SJCRH30 (cell line): ENCODE measurements around the gene SCN1A. TPM values are rescaled to one million over a fixed set of nuclear protein-coding genes. Genes with fewer than 3 reads are reported as not detected.

Experiments used
- DNase-seq, 2 experiments: peaks; one replicate each; pipeline ENCODE4 v3.0.0-alpha.2; 2015 to 2020
- H3K27ac ChIP-seq: fragments of 250-450 bp; sonication (Bioruptor Pico); 2 replicates; pipeline ENCODE4 v1.5.1; 2020; ENCODE audit warnings: mild to moderate bottlenecking, moderate library complexity
- H3K27me3 ChIP-seq: fragments of 250-450 bp; sonication (Bioruptor Pico); 2 replicates; pipeline ENCODE4 v1.5.1; 2020; ENCODE audit warnings: mild to moderate bottlenecking, moderate library complexity
- H3K36me3 ChIP-seq: fragments of 250-450 bp; sonication (Bioruptor Pico); 2 replicates; pipeline ENCODE4 v1.5.1; 2020; ENCODE audit warnings: mild to moderate bottlenecking, moderate library complexity
- H3K4me1 ChIP-seq: fragments of 250-450 bp; sonication (Bioruptor Pico); 2 replicates; pipeline ENCODE4 v1.5.1; 2020; ENCODE audit warnings: mild to moderate bottlenecking, moderate library complexity
- H3K4me3 ChIP-seq: fragments of 250-450 bp; sonication (Bioruptor Pico); 2 replicates; pipeline ENCODE4 v1.5.1; 2020; ENCODE audit warnings: mild to moderate bottlenecking, moderate library complexity
- H3K9me3 ChIP-seq: fragments of 250-450 bp; sonication (Bioruptor Pico); replicated peaks from 2 replicates; pipeline ENCODE4 v1.5.1; 2020; ENCODE audit warnings: mild to moderate bottlenecking, moderate library complexity
- total RNA-seq: library from RNA; depleted of rRNA; stranded (reverse); fragments of >200 nt; shearing (Covaris generic); gene quantifications from 2 replicates; pipeline ENCODE4 v1.2.3, GENCODE V29; 2014; rRNA removed

Gene SCN1A
- not detected in 2 replicates for total RNA-seq

GRCh38 chr2:166127217-166128155 is at the start of gene SCN1A:
Gene SCN1A, minus strand, starts transcription at chr2:166128020. Its CDS starts 54,399 bp downstream, at chr2:166073621.
- Histone ChIP-seq H3K27ac (no peak within 1 kb of the TSS), H3K27me3 (0 out of 2 replicates have a peak, but pooled peaks cover 4% of the 10 kb centered on the region), H3K4me1 (no peaks in the 10 kb centered on the region), H3K36me3 (no peaks in the 10 kb centered on the region), H3K9me3 (no peaks in the 10 kb centered on the region), H3K4me3 (no peak within 1 kb of the TSS)
- peak; percentile 2 to 60 for DNase-seq

GRCh38 chr2:166173263-166173662 is 45.4 kb upstream of the SCN1A start:
- Histone ChIP-seq H3K27ac (no peak overlapping the region), H3K4me3 (no peak overlapping the region), H3K27me3 (no peaks in the 10 kb centered on the region), H3K4me1 (no peaks in the 10 kb centered on the region), H3K9me3 (no peaks in the 10 kb centered on the region), H3K36me3 (no peaks in the 10 kb centered on the region)
- DNase-seq, result no peak

- Histone ChIP-seq H3K36me3 (no peaks in the 10 kb centered on the region), H3K9me3 (no peaks in the 10 kb centered on the region), H3K4me3 (no peak overlapping the region), H3K27me3 (no peaks in the 10 kb centered on the region), H3K4me1 (peaks cover 9% of the 10 kb centered on the region), H3K27ac (no peak overlapping the region)
- no peak for DNase-seq
These were observed 43.4 kb upstream of the SCN1A start for GRCh38 chr2:166171216-166171615.

DNA sequence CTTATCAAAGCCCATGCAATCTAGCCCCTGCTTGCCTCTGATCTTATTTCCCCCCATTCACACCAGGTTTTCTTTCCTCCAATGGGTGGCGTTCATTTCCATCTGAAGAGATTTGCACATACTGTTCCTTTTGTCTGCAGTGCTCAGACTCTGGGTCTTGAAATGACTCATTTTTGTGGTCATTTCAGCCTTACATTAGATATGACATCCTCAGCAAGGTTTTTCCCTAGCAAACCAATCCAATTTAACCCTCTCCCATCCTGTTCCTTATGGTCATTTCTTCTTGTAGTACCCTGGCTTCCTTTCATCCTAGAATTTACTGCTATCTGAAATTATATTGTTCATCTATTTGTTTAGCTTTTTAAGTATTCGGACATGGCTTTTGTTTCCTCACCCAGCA is 42.5 kb upstream of the SCN1A start:
- no peaks in the 10 kb centered on the region for H3K27me3 ChIP-seq
- peaks cover 9% of the 10 kb centered on the region for H3K4me1 ChIP-seq
- H3K36me3 ChIP-seq, result no peaks in the 10 kb centered on the region
- no peak overlapping the region for H3K27ac ChIP-seq
- no peaks in the 10 kb centered on the region for H3K9me3 ChIP-seq
- no peak overlapping the region for H3K4me3 ChIP-seq
- DNase-seq, result peak in 1 of 2 experiments; percentile 17

GRCh38 chr2:166167449-166167848 is 39.6 kb upstream of the SCN1A start:
- H3K4me3 ChIP-seq, result no peak overlapping the region
- H3K9me3 ChIP-seq, result no peaks in the 10 kb centered on the region
- peak; percentile 9 to 26 for DNase-seq
- H3K27ac ChIP-seq, result 0 out of 2 replicates have a peak overlapping the region, but pooled peaks have one; percentile 26
- no peaks in the 10 kb centered on the region for H3K36me3 ChIP-seq
- H3K4me1 ChIP-seq, result peaks cover 9% of the 10 kb centered on the region
- H3K27me3 ChIP-seq, result no peaks in the 10 kb centered on the region

DNA sequence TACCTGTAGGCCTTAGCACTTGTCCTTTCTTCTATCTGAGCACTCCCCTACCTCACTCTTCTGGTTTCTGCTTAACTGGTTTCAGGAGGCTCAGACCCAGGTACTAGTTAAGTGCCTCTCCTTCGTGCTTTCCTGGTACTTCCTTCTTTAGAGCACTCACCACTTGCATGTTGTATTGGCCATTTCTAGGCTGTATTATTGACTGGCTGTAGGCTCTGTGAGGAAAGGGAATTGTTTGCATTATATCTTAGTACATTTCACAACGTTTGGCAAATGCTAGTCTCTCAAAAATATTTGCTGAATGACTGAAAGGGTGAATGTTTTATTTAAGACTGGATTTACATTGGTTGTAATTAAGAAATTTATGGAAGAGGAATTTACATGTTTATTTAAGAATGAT is 36.0 kb upstream of the SCN1A start:
- Histone ChIP-seq H3K36me3 (no peaks in the 10 kb centered on the region), H3K27me3 (no peaks in the 10 kb centered on the region), H3K4me3 (no peak overlapping the region), H3K27ac (no peak overlapping the region), H3K4me1 (peaks cover 9% of the 10 kb centered on the region), H3K9me3 (no peaks in the 10 kb centered on the region)
- DNase-seq, result no peak

DNA sequence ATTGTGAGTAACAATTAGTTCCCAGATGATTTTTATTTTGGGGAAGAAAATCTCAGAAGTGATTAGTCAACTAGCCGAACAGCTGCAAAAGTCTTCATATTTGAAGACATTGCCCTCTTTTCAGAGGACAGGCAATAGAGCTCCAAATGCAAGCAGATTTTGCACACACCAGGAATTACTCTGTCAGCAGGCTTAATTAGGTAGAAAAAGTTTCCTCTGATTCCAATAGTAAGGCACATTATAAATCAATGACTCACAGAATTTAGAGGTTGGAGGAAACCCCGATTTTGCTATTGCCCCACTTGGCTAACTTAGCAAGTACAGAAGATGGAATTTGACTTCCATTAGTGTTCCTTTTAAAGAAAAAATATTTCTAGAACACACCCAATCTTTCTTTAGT is 30.7 kb upstream of the SCN1A start:
- no peaks in the 10 kb centered on the region for H3K9me3 ChIP-seq
- H3K36me3 ChIP-seq, result no peaks in the 10 kb centered on the region
- no peak overlapping the region for H3K4me3 ChIP-seq
- no peak overlapping the region for H3K27ac ChIP-seq
- H3K4me1 ChIP-seq, result no peaks in the 10 kb centered on the region
- no peaks in the 10 kb centered on the region for H3K27me3 ChIP-seq
- no peak for DNase-seq

GRCh38 chr2:166157578-166157977 is 29.8 kb upstream of the SCN1A start:
- no peak overlapping the region for H3K27ac ChIP-seq
- no peaks in the 10 kb centered on the region; the same call in 1 of the 2 replicates for H3K27me3 ChIP-seq
- DNase-seq, result no peak

DNA sequence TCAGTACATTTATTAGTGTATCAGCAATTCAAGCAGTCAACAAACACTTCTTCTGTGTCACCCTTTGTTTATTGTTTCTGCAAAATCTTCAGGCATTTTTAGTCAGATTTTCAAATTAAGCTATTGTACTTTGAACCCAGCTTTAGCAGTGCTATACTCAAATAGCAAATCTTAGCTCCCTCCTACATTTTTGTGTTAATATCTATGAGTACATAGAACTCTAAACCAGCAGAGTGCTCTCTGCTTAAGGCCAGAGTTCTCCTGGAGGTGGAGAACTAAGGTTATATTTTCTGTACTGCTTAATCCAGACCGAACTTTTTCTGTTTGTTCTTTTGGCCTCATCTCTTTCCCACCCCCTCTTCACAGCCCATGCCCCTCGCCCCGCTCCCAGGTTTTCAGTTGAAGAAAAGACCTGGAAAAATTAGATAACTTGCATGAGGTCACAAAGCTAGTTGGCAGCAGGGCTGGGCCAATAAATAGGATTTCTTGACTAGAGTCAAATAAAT is 29.2 kb upstream of the SCN1A start:
- H3K27ac ChIP-seq, result no peak overlapping the region
- no peak overlapping the region for H3K4me3 ChIP-seq

More at GRCh38 chr2:166157578-166157977, 29.8 kb upstream of the SCN1A start:
- Histone ChIP-seq H3K4me1 (no peaks in the 10 kb centered on the region), H3K9me3 (no peaks in the 10 kb centered on the region), H3K36me3 (no peaks in the 10 kb centered on the region), H3K4me3 (no peak overlapping the region)

DNA sequence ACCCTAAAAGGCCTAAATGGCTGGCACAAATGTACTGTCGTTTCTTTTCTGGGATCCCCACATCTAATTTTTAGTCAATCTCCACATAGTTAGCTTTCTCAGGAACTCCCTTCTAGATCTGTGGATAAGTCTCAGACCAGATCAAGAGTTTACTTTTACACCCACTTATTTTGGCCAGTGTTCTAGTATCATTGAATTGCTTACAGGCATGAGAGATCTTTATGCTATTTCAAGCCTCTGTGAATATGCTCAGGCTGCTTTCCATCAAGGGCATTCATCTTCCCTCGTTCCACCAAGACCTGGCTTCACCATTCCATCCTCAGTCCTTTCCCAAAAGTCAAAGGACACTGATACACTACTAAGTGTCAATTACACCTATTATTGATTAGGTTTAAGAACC is 27.8 kb upstream of the SCN1A start:
- H3K9me3 ChIP-seq, result no peaks in the 10 kb centered on the region
- no peaks in the 10 kb centered on the region for H3K36me3 ChIP-seq
- no peaks in the 10 kb centered on the region; the same call in 1 of the 2 replicates for H3K27me3 ChIP-seq
- no peak overlapping the region for H3K4me3 ChIP-seq
- DNase-seq, result no peak
- H3K27ac ChIP-seq, result no peak overlapping the region
- H3K4me1 ChIP-seq, result no peaks in the 10 kb centered on the region

More for the DNA sequence above, 29.2 kb upstream of the SCN1A start:
- H3K4me1 ChIP-seq, result no peaks in the 10 kb centered on the region
- no peaks in the 10 kb centered on the region; the same call in 1 of the 2 replicates for H3K27me3 ChIP-seq
- DNase-seq, result no peak
- H3K36me3 ChIP-seq, result no peaks in the 10 kb centered on the region
- H3K9me3 ChIP-seq, result no peaks in the 10 kb centered on the region

- H3K27me3 ChIP-seq, result no peaks in the 10 kb centered on the region; the same call in 1 of the 2 replicates
- no peak overlapping the region for H3K4me3 ChIP-seq
- H3K9me3 ChIP-seq, result no peaks in the 10 kb centered on the region
- H3K36me3 ChIP-seq, result no peaks in the 10 kb centered on the region
- DNase-seq, result no peak
- no peaks in the 10 kb centered on the region for H3K4me1 ChIP-seq
- H3K27ac ChIP-seq, result no peak overlapping the region
These were observed 27.0 kb upstream of the SCN1A start for GRCh38 chr2:166154685-166155338.

GRCh38 chr2:166152064-166152463 is 24.2 kb upstream of the SCN1A start:
- Histone ChIP-seq H3K27me3 (no peaks in the 10 kb centered on the region; the same call in 1 of the 2 replicates), H3K9me3 (no peaks in the 10 kb centered on the region), H3K4me3 (no peak overlapping the region), H3K27ac (no peak overlapping the region), H3K36me3 (no peaks in the 10 kb centered on the region), H3K4me1 (no peaks in the 10 kb centered on the region)
- DNase-seq, result no peak

GRCh38 chr2:166148500-166149400 is 20.9 kb upstream of the SCN1A start:
- H3K4me1 ChIP-seq, result no peaks in the 10 kb centered on the region

GRCh38 chr2:166147883-166148282 is 20.1 kb upstream of the SCN1A start:
- Histone ChIP-seq H3K4me1 (no peaks in the 10 kb centered on the region), H3K27me3 (no peaks in the 10 kb centered on the region; the same call in 1 of the 2 replicates), H3K4me3 (no peak overlapping the region), H3K9me3 (no peaks in the 10 kb centered on the region), H3K27ac (no peak overlapping the region), H3K36me3 (no peaks in the 10 kb centered on the region)
- no peak for DNase-seq

More at GRCh38 chr2:166148500-166149400, 20.9 kb upstream of the SCN1A start:
- no peak overlapping the region for H3K27ac ChIP-seq
- H3K27me3 ChIP-seq, result no peaks in the 10 kb centered on the region; the same call in 1 of the 2 replicates
- no peaks in the 10 kb centered on the region for H3K9me3 ChIP-seq
- no peaks in the 10 kb centered on the region for H3K36me3 ChIP-seq
- DNase-seq, result no peak
- no peak overlapping the region for H3K4me3 ChIP-seq
